GM18526 (cell line): Measurements from ENCODE around the gene IRF3.

Experiments used
- POLR2A ChIP-seq: IDR thresholded peaks from 3 replicates; pipeline ENCODE4 v1.6.1; 2011; ENCODE audit not compliant: insufficient read length; ENCODE audit errors: extremely low read depth

IRF3 gene

DNA sequence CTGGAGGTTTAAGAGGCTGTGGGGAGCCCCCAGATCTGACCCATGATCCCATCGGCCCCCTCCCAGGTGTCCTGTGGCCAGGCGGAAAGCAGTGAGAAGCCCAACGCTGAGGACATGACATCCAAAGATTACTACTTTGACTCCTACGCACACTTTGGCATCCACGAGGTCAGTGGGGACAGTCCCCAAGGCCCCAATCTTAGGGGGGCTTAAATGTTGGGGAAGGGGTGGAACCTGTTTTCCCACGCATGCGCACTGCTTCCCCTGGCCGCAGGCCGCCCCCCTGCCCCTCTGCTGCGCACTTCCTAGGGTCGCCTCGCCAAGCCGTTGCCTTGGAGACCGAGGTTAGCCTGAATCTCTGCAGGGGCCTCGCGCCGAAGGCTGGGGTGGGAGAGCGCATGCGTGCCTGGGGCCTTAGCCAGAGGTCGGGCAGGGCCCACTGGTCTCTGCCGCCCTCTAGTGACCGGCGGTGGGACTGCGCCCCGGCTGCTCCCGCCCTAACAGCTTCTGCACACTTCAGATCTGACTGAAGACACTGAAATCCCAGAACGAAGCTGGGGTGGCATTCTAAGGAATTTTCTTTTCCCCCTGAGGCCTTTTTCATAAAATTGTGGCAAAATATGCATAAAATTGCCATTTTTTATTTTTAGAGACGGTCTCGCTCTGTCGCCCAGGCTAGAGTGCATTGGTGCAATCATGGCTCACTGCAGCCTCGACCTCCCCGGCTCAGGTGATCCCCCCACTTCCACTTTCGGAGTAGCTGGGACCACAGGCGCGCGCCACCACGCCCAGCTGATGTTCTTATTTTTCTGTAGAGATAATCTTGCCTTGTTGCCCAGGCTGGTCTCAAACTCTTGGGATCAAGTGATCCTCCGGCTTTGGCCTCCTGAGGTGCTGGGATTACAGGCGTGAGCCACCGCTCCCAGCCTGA lies 15.0 kb upstream of the IRF3 start:
- TF ChIP-seq POLR2A, result no peak

DNA sequence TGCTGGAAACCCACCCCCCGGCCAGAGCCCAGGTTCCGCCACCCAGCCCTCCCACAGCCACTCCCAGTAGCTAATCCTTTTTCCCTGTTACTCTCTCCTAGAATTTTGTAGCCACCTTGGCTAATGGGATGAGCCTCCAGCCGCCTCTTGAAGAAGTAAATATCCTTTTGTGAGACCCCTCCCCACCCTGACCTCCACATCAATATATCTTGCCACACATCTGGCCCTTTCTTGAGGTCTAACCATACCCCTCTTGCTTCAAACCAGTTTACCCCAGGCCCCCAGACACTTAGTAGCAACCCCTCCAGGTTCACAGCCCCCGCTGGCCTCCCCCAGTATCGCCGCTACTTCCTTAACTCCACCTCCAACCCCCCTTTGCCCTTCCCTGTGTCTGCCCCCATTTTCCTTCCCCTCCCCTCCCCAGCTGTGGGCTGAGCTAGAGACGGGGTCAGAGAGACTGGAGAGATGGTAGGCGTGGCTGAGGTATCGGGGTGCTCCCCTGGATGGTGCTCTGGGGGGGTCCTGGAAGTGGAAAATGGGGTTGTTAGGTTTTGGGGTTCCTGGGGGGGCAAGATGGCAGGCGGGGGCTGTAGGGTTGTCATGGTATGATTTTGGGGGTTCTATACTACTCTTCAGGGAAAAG lies 14.2 kb upstream of the IRF3 start:
- no peak for TF ChIP-seq POLR2A

DNA sequence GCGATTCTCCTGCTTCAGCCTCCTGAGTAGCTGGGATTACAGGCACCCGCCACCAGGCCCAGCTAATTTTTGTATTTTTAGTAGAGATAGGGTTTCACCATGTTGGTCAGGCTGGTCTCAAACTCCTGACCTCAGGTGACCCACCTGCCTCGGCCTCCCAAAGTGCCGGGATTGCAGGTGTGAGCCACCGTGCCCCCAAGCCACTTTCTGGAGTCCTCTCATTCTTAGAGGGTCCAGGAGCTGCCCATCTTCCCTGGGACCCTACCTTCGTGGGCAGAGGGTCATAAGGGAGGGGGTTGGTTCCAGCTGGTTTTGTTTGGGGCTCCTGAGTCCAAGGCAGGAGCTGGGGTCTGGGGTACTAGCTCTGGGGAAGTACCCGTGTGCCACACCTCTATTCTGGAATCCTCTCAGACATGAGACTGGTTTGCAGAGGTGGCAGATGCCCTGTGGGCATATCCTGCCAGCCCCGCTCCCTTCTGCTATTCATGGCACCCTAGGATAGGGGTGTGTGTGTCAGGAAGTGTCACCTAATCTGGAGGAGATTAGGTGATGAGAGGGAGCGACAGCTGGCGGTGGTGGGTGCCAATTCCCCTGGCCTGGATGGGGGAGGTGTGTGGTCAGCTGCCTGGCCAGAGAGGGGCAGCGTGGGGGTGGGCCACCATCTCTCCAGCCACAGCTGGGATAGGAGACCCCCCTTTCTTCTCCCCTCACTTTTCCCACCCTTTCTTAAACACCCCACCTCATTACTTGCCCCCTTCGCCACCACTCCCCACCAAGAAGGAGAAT lies 13.5 kb upstream of the IRF3 start:
- no peak for TF ChIP-seq POLR2A

DNA sequence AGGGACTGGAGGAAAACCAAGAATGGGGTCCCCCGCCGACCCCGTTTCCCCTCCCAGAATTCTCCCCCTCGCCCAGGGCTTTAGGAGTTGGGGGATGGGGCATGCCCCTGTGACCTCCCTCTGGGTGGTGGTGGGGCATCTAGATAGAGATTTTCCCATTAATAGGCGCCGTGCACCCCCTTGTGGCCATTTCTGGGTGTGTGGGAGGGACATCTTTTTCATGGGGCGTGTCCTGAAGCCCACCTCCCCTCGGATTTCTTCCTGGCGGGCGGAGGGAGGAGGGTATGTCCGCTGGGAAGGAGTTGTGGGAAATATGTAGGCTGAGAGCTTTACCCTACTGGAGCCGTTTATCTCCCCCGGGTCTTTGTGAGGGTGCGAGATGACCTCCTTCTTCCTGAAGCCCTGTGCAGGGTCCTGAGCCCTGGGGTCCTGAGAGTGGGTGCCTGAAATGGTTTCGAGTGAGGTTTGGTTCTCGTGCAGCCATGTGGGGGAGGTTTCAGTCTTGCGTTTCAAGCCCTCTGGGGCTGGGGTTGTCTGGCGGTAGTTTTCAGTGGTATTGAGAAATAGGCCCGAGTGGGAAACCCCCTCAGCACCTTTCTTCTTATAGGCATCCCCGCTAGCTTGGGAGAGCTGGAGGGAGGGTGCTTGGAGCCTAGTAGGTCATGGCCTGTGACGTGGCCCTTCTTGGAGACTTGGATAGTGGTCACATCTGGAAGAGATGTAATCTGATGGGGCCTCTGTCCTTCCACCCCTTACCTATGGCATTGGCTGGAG lies 12.4 kb upstream of the IRF3 start:
- TF ChIP-seq POLR2A, result peak; percentile 40

DNA sequence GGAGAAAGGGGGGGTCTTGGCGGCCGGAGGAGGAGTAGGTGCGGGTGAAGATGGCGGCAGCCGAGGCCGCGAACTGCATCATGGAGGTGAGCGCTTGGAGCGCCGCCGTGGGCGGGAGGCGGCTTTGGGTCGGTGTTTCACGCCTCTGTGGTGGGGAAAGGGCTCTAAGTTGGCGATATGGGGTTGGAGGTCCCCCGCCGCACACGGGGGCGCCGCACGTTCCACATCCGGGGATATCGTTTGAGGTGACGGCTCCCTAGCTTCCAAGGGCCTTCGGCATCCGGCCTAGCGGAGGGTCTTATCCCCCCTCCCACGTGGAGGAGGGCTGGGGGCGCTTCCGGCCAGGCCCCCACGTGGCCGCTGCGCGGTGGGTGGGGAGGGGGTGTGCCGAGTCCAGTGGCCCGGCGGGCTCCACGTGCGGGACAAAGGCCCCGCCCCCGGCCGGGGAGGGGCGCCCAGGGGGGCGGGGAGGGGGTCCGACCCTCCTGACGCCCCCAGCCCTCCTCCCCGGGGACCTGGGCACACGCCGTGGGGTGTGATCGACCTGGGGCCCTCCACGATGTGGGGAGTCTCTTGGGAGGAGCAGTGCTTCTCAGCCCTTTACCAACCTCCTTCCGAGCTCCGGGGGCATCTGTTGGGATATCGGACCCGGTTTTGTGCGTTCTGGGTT lies 11.7 kb upstream of the IRF3 start, which contains the start of gene PRMT1:
TSS of gene PRMT1 (plus strand) at position 41 of the 670 bp plus-strand sequence. CDS start at position 51, 10 bp downstream.
- peak; percentile 88 for TF ChIP-seq POLR2A

DNA sequence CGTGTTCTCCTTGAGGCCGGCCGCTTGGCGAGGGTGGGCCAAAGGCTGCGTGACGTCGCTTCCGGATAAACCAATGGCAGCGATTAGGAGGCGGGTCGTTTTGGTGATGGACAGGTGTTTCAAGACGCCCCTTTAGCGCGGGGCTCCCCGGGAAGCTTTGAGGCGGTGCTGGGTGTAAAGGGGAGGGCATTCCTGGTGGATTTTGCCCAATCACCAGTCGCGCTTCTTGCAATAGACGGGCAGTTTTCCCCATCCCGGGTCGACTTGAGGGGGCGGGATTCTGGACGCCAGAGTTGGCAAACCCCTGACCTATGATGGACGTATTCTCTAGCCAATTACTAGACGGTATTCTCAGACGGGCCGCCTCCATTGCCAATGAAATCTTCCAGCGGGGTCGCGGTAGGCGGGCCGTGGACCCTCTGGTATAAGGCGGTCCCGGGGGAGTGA lies 11.2 kb upstream of the IRF3 start:
- no peak for TF ChIP-seq POLR2A

DNA sequence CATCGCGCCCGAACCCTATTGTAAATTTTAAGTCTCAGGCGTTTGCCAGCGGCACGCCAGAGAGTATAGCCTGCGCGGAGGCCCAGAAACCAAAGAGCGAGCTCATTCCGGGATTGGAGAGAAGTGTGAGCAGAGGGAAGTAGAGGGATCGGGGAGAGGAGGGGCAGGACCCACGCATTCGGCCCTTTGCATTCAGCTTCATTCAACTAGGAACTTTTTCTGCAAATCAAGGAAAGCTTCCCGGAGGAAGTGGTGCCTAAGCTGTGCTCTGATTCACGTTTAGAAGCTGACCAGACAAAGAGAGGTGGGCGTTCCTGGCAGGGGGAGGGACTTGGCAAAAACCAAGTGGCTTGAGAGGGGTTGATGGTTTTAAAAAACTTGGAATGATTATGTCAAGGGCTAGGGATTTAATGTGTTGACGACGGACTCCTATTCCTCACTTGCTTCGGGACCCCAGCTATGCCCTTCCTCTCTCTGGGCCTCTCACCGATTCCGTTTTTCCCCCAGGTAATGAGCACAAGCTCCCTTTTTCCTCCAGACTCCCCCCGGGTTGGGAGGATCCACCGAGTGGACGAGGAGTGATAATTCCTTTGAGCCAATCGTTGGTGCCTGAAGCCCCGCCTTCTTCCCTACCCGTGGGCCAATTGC lies 10.6 kb upstream of the IRF3 start:
- peak; percentile 90 for TF ChIP-seq POLR2A

DNA sequence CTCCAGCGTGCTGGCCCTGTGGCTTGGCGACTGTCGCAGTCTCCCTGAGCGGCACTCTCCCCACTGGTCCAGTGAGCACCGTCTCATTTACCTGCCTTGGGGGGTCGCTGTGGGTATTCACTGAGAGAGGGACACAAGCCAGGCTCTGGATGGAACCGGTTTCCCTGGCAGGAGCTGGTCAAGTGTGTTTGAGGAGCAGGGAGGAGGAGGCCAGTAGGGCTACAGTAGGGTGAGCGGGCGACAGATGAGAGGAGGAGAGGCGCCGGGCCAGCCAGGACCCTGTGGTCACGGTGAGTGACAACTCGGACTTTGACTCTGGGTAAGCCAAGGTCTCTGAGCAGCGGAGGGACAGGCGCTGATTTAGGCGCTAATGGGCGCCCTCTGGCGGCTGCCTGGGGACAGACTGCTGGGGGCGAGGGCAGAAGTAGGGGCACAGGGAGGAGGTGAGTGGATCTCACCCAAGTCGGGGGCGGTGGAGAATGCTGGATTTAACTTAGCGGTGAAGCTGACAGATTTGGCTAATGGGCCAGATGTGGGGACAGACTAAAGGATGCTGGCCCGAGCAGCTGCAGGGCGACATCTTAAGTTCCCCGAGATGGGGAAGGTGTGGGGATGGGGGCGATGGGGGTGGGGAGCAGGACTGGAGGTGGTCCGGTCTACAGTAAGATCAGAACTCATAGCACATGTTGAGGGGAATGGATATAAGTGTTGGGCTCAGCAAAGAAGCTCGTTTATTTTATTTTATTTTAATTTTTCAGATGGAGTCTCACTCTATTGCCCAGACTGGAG lies 6.7 kb upstream of the IRF3 start:
- no peak for TF ChIP-seq POLR2A

DNA sequence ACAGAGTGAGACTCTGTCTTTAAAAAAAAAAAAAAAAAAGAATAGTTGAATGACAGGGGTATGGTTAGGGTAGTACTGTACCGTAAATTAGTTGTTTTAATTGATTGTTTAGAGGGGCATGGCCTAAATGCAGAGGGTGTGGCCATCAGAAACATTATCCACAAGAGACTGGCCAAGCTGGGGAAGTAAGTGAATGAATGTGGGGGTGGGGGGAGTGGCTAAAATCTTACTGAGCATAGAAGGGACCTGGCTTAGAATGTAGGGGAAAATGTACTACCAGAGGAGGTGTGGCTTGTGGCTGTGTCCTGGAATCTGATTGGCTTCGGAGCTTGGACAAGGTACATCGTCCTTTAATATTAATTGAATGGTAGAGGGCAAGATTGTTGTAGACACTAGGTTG lies 3.9 kb upstream of the IRF3 start:
- TF ChIP-seq POLR2A, result no peak

DNA sequence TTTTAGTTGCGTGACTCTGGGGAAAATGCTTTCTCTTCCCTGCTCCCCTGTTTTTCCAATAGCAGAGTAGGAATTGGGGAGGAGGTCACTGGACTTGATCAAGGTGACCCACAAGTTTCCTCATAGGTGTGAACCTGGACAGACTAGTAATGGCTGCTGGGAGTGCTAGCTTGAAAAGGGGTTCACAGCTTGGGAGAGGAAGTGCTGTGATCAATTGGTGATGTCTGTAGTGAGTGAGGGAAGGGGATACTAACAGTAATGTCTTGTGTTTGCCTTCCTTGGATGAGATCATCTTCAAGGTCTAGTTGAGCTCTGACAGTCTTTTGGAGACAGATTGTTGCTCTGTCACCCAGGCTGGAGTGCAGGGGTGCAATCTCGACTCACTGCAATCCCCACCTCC lies 1.8 kb upstream of the IRF3 start:
- TF ChIP-seq POLR2A, result no peak

DNA sequence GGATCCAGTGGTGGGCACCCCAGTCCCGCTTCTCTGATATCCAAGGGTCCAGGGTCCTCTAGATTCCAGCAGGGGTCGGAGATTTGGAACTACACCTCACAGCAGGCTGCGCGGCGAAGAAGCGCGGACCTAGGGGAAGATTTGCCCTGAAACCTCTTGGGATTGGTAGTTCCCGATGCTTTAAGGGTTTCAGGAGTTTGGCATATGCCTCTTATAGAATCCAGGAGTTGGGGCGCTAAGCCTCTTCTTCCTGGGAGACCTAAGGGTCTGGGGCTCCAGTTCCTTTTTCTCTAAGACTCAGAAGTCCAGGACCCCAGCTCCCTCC lies 425 bp upstream of the IRF3 start:
- no peak for TF ChIP-seq POLR2A

DNA sequence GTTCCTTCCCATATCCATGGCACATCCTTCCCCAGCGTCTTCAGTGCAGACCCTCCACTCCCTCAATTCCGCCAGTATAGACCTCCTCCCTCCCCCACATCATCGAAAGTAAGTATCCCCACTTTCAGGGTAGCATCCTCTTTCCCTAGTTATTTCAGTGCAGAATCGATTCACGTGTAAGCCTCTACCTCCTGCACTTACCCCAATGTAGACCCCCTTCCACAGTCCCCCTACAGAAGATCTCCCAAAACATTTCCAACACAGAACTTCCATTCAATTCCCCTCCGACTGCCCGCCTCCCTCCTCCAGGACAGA lies 664 bp downstream of the IRF3 start:
- TF ChIP-seq POLR2A, result no peak
